ENCODE measurements around the gene CPA4. TPM values are rescaled to one million over a fixed set of nuclear protein-coding genes. Genes with fewer than 3 reads are reported as not detected.

Gene CPA4
- total RNA-seq, 1 donor from 2014 or later, result 0.16 TPM

DNA sequence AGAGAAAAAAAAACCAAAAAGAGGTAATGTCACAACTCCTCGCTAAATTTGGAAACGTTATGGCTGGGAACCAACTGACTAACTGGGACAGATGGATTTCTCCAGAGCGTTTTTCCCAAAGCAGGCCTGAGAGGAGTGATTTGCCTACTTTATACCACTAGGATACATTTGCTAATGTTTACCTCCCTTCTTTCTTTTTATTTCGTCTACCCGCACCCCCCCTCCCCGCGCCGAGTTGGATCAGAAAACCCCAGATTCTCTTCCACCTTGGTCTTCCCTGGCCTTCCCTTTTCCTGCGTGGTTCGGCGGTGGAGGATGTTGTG is 19.1 kb upstream of the CPA4 start:
- no peak for DNase-seq (ENCODE audit: low spot score)
- intact Hi-C loops (cut with DNase I), result loop anchor here (5.0 to 10.0 kb wide), 2 partner anchors 171 to 218 kb away; partner anchors contain the start of genes CEP41 and MEST

DNA sequence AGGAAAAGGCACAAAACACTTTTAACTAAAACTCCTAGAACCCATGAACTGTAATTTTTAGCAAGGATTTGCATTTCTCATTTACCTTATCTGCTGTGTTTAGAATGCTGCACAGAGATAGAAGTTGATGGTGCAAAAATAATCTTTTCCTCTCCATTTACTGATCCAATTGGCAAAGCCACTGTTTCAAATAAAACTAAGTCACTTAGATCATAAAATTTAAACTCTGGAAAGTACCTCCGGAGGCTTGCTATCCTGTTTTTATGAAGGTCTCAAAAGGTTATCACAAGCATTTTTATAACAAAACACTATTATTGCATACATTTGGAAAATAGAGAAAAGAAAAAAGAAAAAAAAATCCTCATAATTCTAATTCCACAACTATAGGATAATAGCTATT is 18.7 kb upstream of the CPA4 start:
- intact Hi-C loops (cut with DNase I), result loop anchor here (5.0 to 10.0 kb wide), 2 partner anchors 171 to 218 kb away; partner anchors contain the start of genes CEP41 and MEST
- no peak for DNase-seq (ENCODE audit: low spot score)

DNA sequence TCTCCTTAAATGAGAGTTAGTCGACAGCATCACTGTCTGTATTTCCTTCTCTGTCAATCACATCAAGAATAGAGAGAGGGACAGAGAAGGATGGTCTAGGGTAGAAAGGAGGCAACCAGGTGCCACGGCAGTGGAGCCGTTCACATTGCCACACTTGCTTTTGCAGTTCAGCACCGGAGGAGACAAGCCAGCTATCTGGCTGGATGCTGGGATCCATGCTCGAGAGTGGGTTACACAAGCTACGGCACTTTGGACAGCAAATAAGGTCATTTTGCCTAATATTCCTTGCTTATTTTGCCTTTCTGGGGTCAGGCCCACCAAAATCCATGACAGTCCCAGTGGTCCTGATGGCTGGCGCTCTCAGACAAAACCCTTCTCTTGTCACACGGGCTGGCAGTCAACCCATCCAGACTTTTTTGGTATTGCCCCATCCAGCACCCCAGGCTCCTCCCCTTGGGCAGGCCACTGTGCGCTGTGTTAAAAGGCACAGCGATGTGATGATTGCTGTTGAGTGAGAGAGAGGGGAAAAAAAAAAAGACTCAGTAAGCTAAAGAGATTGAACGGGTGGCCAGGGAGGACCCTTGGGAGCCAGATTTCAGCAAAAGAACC is 17.9 kb upstream of the CPA4 start:
- DNase-seq (ENCODE audit: low spot score), result no peak
- intact Hi-C loops (cut with DNase I), result loop anchor here (5.0 to 10.0 kb wide), 3 partner anchors 77 to 217 kb away; partner anchors contain the start of genes CEP41 and MEST

DNA sequence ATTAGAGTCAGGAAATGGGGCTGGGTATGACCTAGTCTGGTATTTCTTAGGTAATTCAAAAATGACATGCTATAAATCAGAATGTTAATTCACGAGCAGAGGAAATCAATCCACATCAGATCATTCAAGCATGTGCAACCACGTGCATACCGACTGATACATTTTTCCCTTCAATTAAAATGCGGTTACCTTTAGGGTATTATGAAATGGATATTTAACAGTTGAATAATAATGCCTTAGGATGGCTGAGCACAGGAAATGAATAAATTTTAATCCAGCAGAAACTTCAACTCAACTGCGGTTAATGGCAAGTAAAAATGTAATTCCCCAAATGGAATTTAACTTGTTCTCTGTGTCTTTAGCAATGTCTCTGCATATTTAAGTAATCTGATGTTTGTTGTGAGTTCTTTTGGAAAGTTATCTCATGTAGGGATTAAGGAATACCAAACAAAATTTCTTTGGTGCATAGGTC is 17.1 kb upstream of the CPA4 start:
- no peak for DNase-seq (ENCODE audit: low spot score)
- intact Hi-C loops (cut with DNase I), result loop anchor here (5.0 to 10.0 kb wide), 2 partner anchors 76 to 169 kb away; partner anchors contain the start of gene CEP41

DNA sequence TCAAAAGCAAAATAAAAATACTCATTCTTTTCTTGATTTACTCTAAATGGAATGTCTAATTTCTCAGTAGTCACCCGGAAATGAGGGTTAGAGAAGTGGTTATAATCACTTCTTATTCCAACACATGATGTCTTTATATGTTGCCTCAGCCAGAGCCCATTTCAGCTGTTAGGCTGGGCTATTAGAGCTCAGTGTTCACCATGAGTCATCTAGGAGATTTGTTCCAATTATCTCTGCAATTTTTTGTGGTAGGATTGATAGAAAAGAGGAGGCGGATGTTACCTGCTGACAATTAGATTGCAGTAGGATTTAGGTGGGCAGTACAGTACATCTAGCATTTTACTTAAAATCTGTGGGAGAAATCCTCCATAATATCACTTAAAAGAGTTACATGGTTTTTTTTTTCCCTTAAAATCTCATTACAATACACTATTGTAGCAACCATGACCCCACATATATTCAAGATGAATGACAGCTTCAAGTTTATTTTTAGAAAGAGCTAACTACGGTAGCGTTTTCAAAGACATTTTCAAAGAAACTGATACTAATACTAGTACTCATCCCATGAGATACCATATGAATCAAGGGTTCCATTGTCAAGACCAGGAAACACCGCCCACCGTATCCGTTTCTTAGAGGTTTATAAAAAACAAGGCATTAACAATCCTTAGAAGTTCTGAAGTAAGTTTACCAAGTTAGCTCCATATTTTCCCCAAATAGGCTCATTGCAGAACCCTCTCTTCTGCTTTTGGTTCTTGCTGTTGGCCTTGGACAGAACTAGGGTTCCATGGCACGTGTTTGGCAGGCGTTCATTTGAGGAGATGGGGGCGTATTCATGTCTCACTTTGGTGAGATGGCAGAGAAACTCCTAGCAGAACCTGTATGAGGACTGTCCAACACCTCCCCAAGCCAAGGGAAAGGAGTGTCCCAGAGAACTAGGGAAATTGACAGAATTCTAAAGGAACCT is 15.9 kb upstream of the CPA4 start:
- DNase-seq (ENCODE audit: low spot score), result no peak
- intact Hi-C loops (cut with DNase I), result loop anchor here (5.0 to 10.0 kb wide), 2 partner anchors 75 to 168 kb away; partner anchors contain the start of gene CEP41

DNA sequence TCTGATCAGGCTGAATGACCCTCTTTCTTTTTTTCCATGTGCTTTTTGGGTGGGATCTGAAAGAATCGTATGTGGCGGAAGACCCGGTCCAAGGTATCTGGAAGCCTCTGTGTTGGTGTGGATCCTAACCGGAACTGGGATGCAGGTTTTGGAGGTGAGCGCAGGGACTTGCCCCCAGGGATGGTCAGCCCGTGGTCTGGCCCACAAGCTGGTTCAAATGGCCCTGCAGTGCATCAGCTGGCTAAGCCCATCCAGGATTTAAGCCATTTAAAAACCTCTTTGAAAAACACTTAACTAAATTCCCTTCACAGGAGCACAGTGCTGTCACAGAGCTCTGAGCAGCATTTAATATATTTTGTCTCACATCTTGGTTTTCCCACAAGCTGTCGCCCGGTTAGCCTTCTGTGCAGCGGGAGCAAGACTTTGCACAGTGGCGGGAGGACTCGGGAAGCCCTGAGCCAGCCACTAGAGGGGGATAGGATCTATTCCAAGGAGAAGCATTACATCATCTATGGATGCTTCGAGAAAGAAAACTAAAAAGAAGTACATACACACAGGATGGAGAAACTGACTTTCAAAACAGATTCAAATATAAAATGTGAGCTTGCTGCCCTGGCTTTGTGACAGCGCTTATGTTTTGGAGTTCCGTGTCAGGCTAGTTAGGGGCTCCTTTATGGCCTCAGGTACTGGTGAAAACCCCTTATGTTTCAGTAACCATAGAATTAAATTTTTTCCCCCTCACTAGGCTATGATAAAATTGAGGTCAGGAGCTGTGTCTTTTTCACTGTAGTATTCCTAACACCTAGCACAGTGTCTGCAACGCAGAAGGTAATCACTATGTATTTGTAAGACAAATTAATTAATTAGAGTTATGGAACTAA is 15.0 kb upstream of the CPA4 start:
- no peak for DNase-seq (ENCODE audit: low spot score)
- intact Hi-C loops (cut with DNase I), result loop anchor here (5.0 to 10.0 kb wide), 2 partner anchors 74 to 167 kb away; partner anchors contain the start of gene CEP41

DNA sequence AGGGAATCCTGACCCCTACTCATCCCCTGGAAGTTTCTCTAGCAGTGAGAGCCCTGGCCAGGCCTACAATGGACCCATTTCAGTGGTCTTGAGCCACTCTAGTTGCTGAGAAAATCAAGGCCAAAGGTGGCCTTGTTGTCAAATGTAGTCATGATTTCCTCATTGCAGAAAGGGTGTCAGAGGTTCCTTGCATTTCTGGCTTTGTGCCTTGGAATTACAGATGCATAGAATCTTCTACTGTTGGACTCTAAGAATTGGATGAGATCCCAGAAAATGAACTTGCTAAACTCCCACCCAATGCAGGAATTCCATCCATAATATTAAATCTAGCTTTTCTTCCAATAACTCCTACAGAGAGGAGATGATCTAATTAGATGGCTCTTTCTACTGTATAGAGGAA is 14.1 kb upstream of the CPA4 start:
- intact Hi-C loops (cut with DNase I), result loop anchor here (5.0 to 10.0 kb wide), 2 partner anchors 73 to 166 kb away; partner anchors contain the start of gene CEP41

DNA sequence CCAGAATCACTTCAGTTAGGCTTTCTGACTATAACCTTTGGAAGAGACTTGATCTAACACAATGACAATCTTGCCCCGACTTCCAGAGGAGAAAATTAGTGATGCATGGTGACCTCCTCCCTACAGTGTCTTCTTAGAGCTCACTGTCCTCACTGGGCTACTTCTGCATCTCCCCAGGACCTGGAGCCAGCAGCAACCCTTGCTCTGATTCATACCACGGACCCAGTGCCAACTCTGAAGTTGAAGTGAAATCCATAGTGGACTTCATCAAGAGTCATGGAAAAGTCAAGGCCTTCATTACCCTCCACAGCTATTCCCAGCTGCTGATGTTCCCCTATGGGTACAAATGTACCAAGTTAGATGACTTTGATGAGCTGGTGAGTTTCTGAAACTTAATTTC is 13.7 kb upstream of the CPA4 start:
- intact Hi-C loops (cut with DNase I), result loop anchor here (5.0 to 10.0 kb wide), 2 partner anchors 73 to 166 kb away; partner anchors contain the start of gene CEP41
- DNase-seq (ENCODE audit: low spot score), result no peak

More for the DNA sequence above, 14.1 kb upstream of the CPA4 start:
- no peak for DNase-seq (ENCODE audit: low spot score)

DNA sequence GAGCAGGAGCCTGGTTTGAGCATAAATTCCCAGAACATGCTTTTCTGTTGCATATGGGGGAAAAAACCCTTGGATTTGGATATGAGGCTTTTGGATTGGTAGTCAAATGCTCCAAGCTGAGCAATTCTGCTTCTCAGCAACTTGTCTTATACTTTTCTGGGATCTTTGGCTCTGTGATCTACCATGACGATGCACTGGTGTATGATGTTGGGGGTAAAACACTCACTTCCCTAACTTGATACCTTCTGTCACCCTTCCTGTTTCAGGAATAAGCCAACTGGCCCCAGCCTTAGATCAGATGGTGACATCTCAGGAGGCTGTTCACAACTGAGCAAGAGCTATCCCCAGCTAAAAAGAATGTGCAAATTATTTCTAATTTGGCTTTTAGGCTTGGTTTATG is 13.1 kb upstream of the CPA4 start:
- intact Hi-C loops (cut with DNase I), result loop anchor here (5.0 to 10.0 kb wide), 2 partner anchors 72 to 165 kb away; partner anchors contain the start of gene CEP41
- DNase-seq (ENCODE audit: low spot score), result no peak

DNA sequence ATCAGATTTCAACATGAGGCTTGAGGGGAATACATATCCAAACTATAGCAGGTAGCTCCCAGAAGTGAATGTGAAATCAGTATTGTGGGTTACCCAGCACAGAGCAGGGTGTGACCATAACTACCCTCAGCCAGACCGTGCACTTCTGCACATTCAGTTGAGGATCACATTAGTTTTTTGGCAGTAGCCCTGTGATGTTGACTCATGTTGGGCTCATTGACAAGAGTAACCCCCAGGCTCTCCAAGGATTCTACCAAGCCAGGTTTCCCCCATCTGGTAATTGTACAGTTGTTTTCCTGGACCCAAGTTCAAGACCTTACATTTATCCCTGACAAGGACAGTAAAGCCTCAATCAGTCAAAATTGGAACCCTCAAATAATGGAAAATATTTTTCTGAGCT is 11.7 kb upstream of the CPA4 start:
- intact Hi-C loops (cut with DNase I), result no loop called here

DNA sequence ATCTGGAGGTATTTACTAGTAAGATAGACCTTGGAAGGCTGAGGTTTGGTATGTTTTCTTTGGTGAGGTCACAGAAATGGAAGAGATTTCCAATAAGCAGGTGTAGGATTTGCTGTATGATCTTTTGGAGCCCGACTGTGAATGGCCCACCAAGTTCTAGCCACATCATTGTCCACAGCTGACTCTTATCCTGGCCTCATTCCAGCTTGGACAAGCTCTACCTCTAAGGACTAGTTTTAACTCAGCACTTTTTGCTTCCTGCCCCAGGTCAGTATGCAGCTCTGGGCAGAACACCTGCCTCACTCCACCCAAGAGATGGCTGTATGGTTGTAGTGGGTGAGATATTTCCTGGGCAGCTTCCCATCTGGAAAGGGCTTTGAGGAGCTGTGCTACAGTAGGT is 6.1 kb upstream of the CPA4 start:
- intact Hi-C loops (cut with DNase I), result no loop called here

More for the DNA sequence above, 11.7 kb upstream of the CPA4 start:
- DNase-seq (ENCODE audit: low spot score), result no peak

DNA sequence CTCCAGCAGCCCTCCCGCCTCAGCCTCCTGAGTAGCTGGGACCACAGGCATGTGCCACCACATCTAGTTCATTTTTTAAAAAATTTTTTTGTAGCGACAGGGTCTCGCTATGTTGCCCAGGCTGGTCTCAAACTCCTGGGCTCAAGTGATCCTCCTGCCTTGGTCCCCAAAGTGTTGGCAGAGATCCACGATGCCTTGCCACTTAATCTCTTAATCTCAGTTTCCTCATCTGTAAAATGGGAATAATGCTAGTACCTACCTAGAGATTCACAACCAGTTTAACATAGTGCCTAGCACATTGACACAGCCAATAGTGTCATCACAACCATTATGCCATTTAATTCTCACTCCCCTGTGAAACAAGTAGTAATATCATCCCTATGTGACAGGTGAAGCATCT is 4.8 kb upstream of the CPA4 start:
- intact Hi-C loops (cut with DNase I), result no loop called here
- DNase-seq (ENCODE audit: low spot score), result no peak

More for the DNA sequence above, 6.1 kb upstream of the CPA4 start:
- no peak for DNase-seq (ENCODE audit: low spot score)

DNA sequence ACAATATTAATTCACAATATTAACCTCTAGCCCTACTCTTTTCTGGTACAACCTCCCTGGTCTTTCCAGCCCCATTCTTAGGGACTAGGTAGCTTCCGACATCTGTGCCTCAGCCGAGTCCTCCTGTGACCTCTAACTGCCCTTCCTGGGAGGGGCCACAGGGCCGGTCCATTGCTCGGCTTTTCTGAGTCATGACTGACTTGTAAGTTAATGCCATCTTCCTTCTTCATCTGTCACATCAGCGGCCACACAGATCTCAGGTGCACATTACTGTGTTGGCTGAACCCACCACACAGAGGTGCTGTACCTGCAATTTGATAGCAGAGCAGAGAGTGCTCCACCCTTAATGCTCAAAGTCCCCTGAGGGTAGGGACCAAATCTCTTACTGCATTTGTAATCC is 4.1 kb upstream of the CPA4 start:
- intact Hi-C loops (cut with DNase I), result no loop called here
- DNase-seq (ENCODE audit: low spot score), result no peak

DNA sequence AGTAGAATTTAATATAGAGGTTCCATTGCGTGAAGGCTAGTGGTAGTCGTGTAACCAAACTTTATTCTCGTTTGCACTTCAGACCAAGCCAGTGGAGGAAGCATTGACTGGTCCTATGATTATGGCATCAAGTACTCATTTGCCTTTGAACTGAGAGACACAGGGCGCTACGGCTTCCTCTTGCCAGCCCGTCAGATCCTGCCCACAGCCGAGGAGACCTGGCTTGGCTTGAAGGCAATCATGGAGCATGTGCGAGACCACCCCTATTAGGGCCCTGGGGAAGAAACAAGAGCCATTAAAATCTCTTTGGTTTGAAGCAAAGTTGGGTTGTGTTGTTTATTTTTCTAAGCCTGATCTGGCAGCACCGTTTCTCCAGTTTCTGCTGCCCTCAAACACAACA is 3.5 kb upstream of the CPA4 start:
- DNase-seq (ENCODE audit: low spot score), result no peak
- intact Hi-C loops (cut with DNase I), result no loop called here

DNA sequence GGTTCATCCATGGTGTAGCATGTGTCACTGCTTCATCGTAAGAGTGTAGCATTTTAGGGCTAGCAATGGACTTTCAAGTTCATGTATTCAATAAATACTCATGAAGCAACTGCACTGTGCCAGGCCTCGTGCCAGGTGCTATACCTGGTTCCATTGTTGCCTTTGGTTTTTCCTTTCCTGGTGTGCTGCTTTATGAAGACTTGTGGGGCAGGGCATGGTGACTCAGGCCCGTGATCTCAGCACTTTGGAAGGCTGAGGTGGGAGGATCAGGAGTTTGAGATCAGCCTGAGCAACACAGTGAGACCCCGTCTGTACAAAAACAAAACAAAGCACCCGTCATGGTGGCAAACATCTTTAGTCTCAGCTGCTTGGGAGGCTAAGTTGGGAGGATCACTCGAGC is 2.2 kb upstream of the CPA4 start:
- DNase-seq (ENCODE audit: low spot score), result no peak
- intact Hi-C loops (cut with DNase I), result no loop called here

DNA sequence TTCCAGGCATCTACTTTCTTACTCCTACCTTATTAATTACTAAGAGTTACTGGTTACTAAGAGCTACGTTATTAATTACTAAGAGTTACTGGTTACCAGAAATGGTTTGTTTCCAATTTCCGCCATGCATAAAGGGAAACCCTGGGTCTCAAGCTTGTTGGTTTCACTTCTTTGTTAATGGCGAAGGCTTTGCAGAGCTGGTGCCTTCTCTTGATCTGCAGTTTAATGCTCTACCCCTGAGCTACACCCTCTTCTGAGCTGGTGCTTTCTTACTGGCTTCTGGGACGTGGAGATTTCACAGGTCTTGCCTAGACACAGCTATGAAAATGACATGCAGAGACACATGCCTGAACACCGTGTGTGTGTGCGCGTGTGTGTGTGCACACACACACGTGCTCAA is 560 bp downstream of the CPA4 start:
- DNase-seq (ENCODE audit: low spot score), result no peak
- intact Hi-C loops (cut with DNase I), result no loop called here

DNA sequence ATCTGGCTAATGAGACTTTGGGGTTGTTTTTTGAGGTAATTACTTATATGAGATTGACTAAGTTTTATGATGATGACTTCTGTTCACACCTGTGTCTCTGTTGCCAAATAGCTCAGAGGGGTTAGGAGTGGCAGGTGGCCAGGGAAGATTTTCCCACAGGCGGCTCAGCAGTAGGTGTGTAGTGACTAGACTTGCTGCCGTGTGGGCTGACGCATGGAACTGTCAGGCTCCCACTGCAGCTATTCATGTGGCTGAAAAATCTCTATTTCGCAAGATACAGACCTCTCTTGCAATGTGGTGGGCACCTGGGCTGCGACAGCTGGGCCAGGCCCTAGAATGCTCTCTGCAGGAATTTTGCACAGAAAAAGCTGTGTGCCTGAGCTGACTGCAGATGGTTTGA is 1.4 kb downstream of the CPA4 start:
- DNase-seq (ENCODE audit: low spot score), result no peak
- intact Hi-C loops (cut with DNase I), result no loop called here

DNA sequence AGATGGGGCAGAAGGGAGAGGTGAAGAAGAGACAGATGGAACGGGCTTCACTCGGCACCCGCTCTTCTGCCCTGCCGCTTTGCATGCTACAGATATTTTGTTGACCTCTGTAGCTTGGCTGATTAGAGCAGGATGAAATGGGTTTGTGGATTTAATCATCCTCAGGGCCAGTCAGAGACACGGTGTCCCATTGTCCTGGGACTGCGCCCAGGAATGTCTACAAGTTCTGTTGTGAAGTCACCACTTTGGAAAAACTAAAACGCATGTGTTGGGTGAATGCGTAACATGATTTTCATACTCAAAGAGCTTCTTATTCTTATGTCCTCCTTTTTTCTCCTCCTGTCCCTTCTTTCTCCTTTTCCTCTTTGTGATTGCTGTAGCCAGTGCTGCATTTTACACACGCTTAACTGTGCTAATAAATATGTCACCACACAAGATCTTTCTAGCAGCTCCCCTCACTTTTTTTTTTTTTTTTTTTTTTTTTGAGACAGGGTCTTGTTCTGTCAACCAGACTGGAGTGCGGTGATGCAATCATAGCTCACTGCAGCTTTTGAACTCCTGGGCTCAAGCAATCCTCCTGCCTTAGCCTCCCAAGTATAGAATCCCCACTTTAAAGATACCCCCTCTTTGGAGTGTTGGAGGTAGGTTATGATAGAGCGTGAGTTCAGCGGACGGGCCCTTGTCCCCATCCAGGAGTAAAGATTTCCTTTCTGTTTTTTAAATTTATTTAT is 3.4 kb downstream of the CPA4 start:
- intact Hi-C loops (cut with DNase I), result no loop called here
- no peak for DNase-seq (ENCODE audit: low spot score)
